Hypothalamus (tissue), 51 donors: ENCODE data around the gene NOX3.

Source experiments
- DNase-seq, 51 donors: peaks; one replicate each; lab custom pipeline; 2025; lab: John Stamatoyannopoulos, UW

NOX3 gene

GRCh38 chr6:155404937-155405336, 50.7 kb downstream of the NOX3 start:
- no peak for DNase-seq

- no peak for DNase-seq
These were observed 52.9 kb downstream of the NOX3 start for GRCh38 chr6:155402656-155403304.

GRCh38 chr6:155400654-155400965, 55.0 kb downstream of the NOX3 start:
- DNase-seq, result no peak

GRCh38 chr6:155399745-155400653, 55.6 kb downstream of the NOX3 start:
- no peak for DNase-seq

- no peak for DNase-seq
These were observed 56.4 kb downstream of the NOX3 start for GRCh38 chr6:155399062-155399744.

GRCh38 chr6:155398701-155399061, 57.0 kb downstream of the NOX3 start:
- DNase-seq, result no peak

GRCh38 chr6:155398221-155398620, 57.4 kb downstream of the NOX3 start:
- no peak for DNase-seq

GRCh38 chr6:155397172-155397705, 58.4 kb downstream of the NOX3 start:
- no peak for DNase-seq

- DNase-seq, result no peak
These were observed 59.0 kb downstream of the NOX3 start for GRCh38 chr6:155396605-155397004.

GRCh38 chr6:155395339-155395738, 60.3 kb downstream of the NOX3 start:
- DNase-seq, result no peak

GRCh38 chr6:155389130-155389529, 66.5 kb downstream of the NOX3 start:
- no peak for DNase-seq

GRCh38 chr6:155388591-155388990, 67.0 kb downstream of the NOX3 start:
- DNase-seq, result no peak

GRCh38 chr6:155387481-155387880, 68.2 kb downstream of the NOX3 start:
- DNase-seq, result no peak

GRCh38 chr6:155384321-155384952, 71.2 kb downstream of the NOX3 start:
- DNase-seq, result no peak

GRCh38 chr6:155383913-155384312, 71.7 kb downstream of the NOX3 start:
- DNase-seq, result no peak

- no peak for DNase-seq
These were observed 73.3 kb downstream of the NOX3 start for GRCh38 chr6:155382338-155382685.

GRCh38 chr6:155381673-155382337, 73.8 kb downstream of the NOX3 start:
- DNase-seq, result no peak

- no peak for DNase-seq
These were observed 74.8 kb downstream of the NOX3 start for GRCh38 chr6:155380666-155381332.

GRCh38 chr6:155378724-155379123, 76.9 kb downstream of the NOX3 start:
- DNase-seq, result no peak

GRCh38 chr6:155378276-155378675, 77.4 kb downstream of the NOX3 start:
- DNase-seq, result no peak
